ENCODE data around the gene TMEM150A.
"Not testable (repeated sequence)": the region's sequence is repeated elsewhere in the genome, so short reads cannot be mapped to it uniquely, and the experiment has no call there.

TMEM150A gene

GRCh38 chr2:85592299-85592698 is 10.2 kb downstream of the TMEM150A start:
- DNase-seq = not testable (repeated sequence)

- no peak for DNase-seq
Observed at GRCh38 chr2:85591563-85591962, 10.9 kb downstream of the TMEM150A start.

GRCh38 chr2:85590950-85591349 is 11.5 kb downstream of the TMEM150A start:
- DNase-seq = no peak

- DNase-seq = no peak
Observed at GRCh38 chr2:85589982-85590791, 12.3 kb downstream of the TMEM150A start.

GRCh38 chr2:85589181-85589580 is 13.3 kb downstream of the TMEM150A start:
- no peak for DNase-seq

GRCh38 chr2:85588645-85589044 is 13.9 kb downstream of the TMEM150A start:
- no peak for DNase-seq

- no peak for DNase-seq
Observed at GRCh38 chr2:85588236-85588635, 14.3 kb downstream of the TMEM150A start.

GRCh38 chr2:85585781-85586105 is 16.8 kb downstream of the TMEM150A start:
- DNase-seq = peak; percentile 22

- DNase-seq = peak; percentile 56
Observed at GRCh38 chr2:85584857-85585780, 17.4 kb downstream of the TMEM150A start.

- DNase-seq = no peak
Observed at GRCh38 chr2:85584354-85584856, 18.1 kb downstream of the TMEM150A start, which contains the start of gene VAMP5. TSS of gene VAMP5 (plus strand) at chr2:85584431. CDS start at chr2:85584491, 60 bp downstream.

- DNase-seq = peak; percentile 57
Observed at GRCh38 chr2:85583667-85584353, 18.7 kb downstream of the TMEM150A start.

- no peak for DNase-seq
Observed at GRCh38 chr2:85582492-85582891, 20.0 kb downstream of the TMEM150A start.

- no peak for DNase-seq
Observed at GRCh38 chr2:85580206-85580605, 22.3 kb downstream of the TMEM150A start.

GRCh38 chr2:85579266-85579935 is 23.1 kb downstream of the TMEM150A start:
- DNase-seq = no peak

- DNase-seq = peak; percentile 38
Observed at GRCh38 chr2:85578243-85579180, 24.0 kb downstream of the TMEM150A start.

- peak; percentile 66 for DNase-seq
Observed at GRCh38 chr2:85577386-85578242, 24.9 kb downstream of the TMEM150A start, which contains the start of gene VAMP8. TSS of gene VAMP8 (plus strand) at chr2:85577586. CDS start at chr2:85577647, 61 bp downstream.

- no peak for DNase-seq
Observed at GRCh38 chr2:85577063-85577385, 25.5 kb downstream of the TMEM150A start.

- no peak for DNase-seq
Observed at GRCh38 chr2:85575739-85576138, 26.8 kb downstream of the TMEM150A start.

- DNase-seq = no peak
Observed at GRCh38 chr2:85566265-85566664, 36.2 kb downstream of the TMEM150A start.

GRCh38 chr2:85564144-85564563 is 38.3 kb downstream of the TMEM150A start:
- DNase-seq = no peak
